ENCODE results near the gene LOXL3.

The LOXL3 gene

DNA sequence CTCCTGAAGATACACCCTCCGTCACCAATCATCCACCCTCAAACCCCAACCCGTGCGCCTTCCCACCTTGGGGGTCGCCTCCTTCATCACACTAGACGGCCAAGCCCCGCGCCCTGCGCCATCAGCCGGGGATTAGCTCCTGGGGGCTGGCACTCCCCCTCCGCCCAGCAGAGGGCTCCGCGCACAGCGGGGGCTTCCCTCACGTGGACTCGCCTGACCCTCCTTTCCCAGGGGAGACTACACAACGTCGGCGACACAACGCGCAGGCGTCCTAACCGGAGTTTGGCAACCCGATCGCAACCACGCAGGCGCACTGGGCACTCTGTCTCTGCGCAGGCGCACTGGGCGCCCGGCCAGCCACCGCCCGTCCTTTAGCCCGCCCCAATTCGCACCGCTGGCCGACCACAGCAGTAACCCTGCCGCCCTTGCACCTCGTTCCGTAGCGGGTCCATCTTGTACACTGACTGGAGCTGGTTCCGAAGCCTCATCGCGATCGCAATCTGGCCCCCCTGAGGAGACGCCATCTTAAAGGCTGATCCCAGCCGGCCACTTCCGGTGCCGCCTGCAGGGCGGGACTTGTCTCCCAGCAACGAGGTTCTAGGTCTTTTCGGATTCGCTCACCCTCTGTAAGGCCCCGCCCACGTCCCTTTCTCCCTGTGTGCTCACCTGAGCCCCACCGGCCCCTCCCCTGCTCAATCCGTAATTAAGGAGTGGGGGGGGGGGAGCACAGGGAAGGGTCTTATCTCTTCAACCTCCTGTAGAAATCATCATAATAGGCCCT lies 46.4 kb downstream of the LOXL3 start, which contains the start of gene PCGF1:
Gene PCGF1, minus strand, starts transcription at position 551 of the 781 bp plus-strand sequence. Its CDS starts 27 bp downstream, at position 524.
- DNase-seq (ENCODE audit: low read depth in 2 of 2) = peak; percentile 95

DNA sequence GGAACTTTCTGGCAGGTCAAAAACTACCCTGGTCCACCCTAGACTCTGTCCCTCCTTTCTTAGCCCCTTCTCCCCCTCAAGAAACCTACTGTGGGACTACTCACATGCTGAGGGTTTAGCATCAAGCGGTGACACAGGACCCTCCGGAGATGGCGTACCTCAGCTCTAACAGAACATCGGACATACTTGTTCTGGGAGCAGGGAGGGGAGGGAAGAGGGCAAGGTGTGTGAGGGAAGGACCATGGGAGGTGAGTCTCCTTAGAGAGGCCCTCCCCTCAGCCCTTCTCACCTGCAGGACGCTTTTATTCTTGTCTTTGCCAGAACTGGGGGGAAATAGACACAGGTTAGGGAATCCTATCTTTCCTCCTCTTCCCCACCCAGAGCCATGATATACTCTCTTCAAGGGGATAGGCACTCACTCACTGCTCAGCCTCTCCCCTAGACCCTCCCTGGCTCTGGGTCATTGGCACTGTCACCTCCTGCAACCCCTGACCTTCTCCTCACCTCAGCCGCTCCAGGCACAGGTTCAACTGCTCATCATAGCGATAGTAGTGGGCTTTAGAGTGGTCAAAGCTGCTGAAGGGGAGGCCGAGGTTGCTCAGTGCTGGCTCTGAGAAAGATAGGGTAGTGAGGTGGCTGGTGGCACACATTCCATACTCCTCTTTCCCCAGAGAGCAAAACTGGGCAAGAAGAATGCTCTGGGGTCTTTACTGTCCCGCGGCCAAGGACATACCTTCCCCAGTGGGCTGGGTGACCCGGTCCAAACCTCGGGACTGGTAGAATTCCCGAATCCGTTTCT lies 48.1 kb downstream of the LOXL3 start:
- no peak for DNase-seq (ENCODE audit: low read depth in 2 of 2)

DNA sequence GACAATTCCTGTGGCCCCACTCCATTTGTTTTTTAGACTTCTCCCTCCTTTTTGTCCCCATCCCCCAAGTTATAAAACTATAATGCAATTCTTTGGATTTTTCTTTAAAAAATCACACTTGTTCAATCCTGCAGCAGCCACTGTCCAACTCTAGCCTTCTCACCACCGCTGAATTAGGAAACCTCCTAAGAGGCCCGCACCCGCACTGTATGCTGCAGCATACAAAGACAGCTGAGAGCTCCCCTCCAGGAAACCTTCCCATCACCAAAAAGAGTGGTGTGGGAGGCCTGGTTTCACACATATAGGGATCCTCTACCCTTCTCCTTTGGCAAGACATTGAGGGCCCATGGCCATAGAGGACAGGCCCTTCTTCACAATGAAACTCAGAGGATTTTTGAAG lies 49.2 kb downstream of the LOXL3 start:
- no peak for DNase-seq (ENCODE audit: low read depth in 2 of 2)

DNA sequence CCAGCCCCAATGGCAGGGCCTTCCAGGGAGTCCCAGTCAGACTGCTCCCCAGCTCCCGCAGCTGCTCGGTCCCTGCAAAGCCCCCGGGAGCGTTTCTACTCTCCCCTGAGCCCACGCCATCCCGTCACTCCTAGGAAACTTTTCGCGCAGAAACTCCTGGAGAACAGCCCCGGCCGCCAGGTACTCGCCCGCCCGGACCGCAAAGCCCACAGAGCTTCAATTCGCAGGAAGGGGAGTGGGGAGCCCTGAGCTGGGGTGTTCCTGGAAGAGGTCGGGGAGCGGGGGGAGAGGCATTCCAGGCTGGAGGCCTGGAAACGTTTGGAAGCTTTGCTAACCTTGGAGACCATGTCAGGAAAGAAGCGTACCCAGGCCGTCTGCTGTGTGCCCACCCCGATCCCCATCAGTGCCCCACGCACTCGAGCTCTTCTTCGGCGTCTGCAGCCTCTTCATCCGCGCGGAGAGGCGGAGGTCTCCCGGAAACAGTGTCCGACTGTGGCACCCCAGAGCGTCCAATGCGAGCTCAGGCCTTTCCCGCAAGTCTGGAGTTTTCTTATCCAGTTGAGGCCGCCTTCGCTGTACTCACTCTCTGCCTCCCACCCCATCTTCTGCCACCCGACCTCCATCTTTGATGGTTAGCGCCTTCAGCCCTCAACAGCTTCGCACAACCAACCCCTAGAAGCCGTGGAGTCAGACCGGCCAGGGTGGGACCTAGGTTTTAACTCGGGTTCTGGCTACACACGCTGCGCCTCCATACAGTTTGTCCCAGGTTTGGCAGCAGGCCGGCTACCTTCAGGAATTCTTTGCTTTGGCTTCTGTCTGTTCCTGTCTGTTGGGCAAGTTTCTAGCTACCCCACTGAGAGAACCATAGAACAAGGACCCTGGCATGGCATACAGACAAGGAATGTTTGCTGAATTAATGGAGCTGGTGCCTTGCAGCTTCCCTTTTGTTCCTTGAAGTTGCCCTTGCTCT lies 50.0 kb downstream of the LOXL3 start:
- no peak for DNase-seq (ENCODE audit: low read depth in 2 of 2)

DNA sequence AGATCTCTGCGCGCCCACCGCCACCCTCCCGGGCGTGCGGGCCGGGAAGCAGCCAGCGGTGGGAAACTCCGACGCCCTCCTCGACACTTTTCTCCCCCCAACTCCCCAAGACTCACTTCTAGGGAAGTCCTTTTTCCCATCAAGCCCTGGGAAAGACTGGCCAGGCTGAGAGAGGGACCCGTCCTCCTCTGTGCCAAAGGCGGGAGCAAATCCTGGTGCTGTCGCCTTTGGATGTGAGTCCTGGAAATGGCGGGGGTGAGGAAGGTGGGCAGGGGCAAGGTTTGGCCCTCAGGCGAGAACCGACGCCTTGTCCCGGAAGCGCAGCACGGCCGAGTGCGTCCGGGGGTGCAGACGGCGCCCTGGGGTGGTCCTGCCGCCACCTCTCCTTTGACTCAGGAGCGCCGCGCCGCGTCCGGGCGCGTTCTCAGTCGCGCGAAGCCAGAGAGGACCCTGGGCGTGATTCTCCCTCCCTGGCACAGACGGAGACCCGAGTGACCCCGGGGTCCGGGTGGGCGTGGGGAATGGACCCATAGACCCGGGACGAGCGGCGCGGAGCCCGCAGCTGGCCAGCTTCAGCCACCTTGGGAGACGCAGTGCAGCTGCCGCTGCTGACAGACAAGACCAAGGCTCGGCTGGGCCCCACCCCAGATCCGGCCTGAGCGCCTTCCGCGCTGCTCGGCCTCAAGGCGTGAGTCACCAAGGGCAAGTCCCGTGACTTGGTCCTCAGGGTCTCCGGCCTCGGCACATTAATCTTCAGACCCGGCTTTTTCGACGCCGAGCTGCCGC lies 50.8 kb downstream of the LOXL3 start:
- DNase-seq (ENCODE audit: low read depth in 2 of 2) = no peak

DNA sequence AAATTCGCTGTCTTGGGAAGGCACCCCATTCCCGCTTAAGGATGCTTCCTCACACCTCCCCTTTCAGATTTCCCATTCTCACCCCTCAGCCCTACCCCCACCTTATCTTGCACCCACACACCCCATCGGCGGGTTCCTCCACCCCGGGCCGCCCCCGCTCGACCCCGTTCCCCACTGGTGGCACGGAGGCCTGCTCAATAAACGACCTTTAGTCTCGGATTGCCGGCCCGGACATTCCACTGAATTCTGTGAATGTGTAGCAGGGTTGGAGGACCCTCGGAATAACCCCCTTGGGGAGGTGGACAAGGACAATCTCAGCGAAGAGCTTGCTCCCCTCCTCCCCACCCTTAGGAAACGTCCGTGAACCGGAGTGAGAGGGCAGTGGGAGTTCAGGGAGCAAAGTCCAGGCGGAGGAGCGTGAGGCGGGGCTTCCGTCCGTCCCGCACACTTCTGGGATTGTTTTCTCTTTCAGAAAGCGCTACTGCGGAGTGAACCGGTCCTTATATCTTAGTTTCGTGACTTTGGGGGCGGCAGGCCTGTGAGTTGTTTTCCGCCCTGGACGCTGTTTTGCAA lies 51.5 kb downstream of the LOXL3 start:
- DNase-seq (ENCODE audit: low read depth in 2 of 2) = no peak

DNA sequence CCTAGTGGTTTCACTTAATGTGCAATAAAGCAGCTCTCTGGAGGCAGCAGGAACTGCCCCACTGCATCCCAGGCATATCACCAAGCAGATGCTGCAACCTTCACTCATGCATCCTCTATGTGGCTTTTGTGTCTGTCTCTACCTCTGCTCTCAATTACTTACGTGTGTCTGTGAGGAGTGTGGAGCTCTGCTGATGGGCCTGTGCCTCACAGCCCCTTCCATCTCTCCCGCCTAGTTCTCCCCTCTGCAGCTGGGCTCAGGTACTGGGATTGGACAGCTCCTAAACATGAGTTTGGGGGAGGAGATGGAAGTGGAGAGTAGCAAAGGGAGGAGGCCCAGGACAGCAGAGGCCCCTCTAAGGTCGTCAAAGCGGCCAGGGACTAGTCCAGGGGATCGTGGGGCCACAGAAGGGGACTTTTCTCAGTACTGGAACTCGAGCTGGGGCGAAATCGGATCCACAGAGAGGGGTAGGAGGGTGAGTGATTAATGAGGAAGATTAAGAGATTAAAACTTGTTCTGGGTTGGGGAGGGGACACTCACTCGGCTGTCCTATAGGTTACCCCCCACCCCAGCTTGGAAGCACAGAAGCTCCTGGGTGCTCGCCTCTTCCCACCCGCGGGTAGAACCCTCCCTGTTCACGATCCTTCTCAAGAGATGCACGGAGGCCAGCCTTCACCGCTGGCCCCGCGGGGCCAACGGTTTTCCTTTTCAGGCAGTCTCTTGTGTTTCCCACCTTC lies 52.2 kb downstream of the LOXL3 start:
- DNase-seq (ENCODE audit: low read depth in 2 of 2) = no peak

DNA sequence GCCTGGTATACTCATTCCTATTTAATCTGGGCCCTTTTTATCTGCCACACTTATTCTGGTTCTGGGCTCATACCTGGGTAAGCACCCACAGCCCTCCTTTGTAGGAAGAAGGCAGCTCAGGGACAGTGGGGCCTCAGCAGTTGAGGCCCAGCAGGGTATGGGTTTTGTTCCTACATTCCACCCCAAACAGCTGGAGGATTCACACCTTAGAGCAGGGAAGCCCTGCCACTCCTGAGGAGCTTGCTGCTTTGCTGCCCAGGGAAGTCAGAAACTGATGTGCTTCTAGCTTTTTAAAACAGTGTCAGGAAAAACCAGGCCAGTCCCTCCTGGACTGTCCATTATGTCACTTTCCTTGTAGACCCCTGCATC lies 53.2 kb downstream of the LOXL3 start:
- no peak for DNase-seq (ENCODE audit: low read depth in 2 of 2)

DNA sequence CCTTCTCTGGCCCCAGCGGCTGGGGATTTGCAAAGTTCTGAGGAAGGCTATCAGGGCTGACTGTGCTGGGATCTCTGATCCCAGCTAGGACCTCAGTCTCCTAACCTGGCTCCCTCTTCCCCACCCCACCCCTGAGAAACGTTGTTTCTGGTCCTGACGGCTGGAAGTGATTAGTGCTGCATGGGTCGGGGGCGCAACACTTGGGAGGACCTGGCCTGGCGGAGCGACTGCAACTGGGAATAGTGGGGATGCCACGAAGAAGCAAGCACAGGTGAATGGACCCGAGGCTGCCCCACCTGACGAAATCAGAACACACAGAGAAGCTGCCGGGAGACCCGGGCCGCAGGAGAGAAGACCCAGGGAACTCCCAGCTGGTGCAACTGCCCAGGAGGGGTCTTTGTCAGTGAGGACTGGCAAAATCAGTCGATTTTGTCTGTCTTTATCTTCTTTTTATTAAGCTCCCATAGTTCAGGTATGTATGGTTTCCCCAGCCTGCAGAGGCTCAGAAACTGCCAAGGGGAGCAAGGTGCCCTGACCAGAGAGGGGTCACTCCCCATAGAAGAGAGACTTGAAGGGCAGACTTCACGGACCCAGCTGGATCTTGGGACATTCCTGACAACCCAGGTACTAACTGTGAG lies 53.7 kb downstream of the LOXL3 start:
- no peak for DNase-seq (ENCODE audit: low read depth in 2 of 2)

DNA sequence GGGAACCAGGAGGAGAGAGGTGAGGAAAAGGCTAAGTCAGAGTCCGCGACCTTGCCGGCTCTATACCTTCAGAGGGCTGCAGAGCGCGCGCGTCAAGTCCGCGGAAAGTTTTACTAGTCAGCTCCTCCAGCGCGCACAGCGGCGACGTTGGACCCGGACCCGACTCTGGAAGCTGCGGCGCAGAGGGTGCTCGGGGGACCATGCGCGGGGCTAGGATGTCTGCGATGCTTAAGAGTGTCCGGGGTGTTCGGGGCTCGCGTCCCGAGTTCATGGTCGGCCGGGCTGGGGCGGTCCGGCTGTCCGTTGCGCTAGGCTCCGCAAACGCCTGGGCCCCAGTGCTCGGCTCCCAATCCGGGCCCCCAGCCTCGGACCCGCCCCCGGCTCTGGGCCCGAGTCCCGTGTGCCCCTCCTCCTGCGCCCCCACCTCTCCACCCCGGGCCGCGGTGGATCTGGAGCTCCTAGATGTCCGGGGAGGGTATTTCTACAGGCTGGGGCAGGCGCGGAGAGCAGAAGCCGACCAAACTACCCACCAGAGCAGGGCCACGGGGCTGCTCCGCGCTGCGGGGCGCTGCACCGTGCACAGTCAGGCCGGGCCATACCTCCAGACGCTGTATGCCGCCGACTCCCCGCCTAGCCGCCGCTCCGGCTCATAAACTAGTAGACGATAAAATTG lies 54.3 kb downstream of the LOXL3 start, which contains the start of gene LBX2:
Gene LBX2, minus strand, starts transcription at position 337 of the 673 bp plus-strand sequence. Its CDS starts 66 bp downstream, at position 271.
- no peak for DNase-seq (ENCODE audit: low read depth in 2 of 2)

DNA sequence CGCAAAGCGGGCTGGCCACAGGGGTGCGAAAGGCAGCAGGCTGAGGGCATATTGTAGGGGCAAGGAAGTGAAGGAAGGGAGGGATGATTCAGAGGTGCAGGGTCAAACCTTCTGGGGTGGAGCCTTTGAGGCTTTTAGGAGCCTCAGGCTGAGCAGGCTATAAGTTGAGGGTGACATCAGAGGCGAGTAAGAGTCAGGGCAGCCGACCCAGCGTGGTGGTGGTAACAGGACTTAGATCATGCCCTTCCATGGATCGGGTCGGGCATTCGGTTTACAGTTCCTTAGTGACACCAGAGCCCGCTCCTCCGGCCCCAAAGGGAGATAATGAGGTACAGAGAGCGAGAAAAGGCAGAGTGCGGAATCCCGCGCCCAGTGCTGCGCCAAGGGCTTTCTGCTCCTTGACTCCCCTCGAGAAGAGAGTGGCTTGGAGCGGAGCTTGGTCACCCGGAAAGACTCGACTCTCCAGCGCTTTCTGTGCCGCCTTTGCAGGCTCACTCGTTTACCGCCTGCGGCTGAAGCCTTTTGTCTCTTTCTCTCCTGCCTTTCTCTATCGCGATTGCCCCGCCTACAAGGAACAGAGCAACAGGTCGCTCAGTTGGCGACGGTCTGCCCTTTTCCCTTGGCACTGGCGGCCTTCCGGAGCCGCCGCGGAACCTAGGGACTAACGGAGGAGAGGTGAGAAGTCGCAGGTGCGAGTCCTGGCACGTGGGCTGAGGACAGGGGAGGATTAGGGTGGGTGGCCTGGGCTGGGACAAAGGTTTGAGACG lies 55.1 kb downstream of the LOXL3 start:
- DNase-seq (ENCODE audit: low read depth in 2 of 2) = no peak

DNA sequence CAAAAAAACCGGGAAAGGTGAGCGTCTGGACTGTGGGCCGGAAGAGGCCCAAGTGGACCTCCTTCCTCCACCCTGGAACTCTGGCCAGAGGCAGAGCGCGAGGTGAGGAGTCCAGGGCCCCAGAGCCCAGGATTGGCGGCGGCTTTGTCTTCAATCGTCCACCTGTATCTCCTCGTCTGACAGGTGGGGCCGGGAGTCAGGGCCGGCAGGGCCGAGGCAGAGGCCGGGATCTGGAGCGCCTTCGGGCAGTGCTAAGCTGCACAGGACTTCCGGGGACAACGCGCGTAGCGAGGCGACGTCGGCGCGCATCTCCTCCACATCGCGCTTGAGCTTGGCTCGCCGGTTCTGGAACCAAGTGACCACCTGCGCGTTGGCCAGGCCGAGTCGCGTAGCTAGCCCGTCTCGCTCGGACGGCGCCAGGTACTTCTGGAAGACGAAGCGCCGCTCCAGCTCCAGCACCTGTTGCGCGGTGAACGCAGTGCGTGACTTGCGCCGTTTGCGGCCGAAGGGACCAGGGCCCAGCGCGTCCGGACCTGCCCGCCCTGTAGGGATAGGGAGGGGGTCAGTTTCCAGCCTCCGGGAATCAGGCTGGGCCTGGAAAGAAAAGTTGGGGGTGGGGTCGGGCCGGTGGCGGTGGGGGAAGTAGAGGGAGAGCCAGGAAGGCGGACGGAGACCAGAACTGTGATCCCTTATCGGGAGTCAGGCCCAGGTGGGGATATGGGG lies 55.8 kb downstream of the LOXL3 start:
- DNase-seq (ENCODE audit: low read depth in 2 of 2) = no peak

DNA sequence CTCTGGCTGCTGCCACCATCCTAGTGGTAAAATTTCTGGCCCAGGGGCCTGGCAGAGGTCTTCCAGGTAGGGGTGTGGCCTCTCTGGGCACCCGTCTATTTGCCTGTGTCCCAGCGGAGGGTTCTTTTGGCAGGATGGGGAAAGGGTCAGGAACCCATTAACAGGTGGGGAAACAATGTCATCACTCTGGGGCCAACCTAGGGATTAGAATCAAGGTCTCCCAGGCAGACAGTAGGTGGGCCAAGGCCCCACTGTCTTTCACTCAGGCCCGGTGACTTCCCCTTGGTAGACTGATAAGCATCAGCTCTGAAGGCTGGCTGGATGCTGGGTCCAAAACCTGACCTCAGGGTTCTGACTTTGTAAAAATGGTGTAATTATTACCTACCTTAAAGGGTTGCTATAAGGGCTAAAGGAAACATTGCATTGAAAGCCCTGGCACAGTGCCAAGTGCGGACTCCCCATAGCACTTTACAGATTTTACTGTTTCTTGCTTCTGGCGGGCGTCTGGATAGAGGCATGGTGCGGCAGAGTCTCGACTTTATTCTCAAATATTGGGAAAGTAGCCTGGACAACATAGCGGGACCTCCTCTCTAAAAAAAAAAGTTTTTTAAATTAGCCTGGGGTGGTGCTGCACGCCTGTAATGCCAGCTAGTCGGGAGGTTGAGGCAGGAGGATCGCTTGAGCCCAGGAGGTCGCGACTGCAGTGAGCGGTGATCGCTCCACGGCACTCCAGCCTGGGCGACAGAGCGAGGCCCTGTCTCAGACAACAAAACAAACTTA lies 56.6 kb downstream of the LOXL3 start:
- no peak for DNase-seq (ENCODE audit: low read depth in 2 of 2)

DNA sequence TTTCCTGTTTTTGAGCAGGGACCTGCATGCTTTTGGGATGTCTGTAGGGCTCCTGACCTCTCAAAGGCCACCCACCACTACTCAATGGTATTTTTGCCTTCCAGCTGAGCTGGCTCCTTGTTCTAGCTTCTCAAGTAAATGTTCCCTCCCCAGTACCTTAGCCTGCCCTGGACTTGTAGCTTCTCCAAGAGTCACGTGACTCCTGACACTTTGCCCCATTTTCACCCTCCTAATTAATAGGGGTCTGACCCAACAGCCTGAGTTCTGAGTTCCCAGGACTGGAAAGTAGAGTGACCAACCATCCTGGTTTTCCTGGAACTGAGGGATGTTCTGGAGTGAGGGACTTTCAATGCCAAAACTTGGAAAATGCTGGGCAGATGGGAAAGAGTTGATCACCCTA lies 58.3 kb downstream of the LOXL3 start:
- DNase-seq (ENCODE audit: low read depth in 2 of 2) = no peak

DNA sequence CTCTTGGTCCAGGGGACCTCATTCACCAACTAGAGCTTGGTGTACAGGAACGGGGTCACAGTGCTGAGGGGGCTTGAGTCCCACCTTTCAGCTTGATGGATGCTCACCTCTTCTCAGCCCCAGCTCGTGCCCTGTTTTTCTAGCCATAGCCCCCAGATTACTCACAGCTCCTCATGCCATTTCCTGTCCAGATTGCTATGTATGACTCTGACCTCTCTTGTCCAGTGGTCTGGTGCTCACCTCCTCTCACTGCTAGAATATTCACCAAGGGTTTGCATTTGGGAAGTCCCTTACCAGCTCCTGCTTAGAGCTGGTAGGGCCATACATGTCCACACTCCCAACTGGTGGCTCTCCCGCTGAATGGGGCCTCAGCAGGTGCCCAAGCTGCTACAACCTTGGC lies 60.2 kb downstream of the LOXL3 start:
- no peak for DNase-seq (ENCODE audit: low read depth in 2 of 2)

DNA sequence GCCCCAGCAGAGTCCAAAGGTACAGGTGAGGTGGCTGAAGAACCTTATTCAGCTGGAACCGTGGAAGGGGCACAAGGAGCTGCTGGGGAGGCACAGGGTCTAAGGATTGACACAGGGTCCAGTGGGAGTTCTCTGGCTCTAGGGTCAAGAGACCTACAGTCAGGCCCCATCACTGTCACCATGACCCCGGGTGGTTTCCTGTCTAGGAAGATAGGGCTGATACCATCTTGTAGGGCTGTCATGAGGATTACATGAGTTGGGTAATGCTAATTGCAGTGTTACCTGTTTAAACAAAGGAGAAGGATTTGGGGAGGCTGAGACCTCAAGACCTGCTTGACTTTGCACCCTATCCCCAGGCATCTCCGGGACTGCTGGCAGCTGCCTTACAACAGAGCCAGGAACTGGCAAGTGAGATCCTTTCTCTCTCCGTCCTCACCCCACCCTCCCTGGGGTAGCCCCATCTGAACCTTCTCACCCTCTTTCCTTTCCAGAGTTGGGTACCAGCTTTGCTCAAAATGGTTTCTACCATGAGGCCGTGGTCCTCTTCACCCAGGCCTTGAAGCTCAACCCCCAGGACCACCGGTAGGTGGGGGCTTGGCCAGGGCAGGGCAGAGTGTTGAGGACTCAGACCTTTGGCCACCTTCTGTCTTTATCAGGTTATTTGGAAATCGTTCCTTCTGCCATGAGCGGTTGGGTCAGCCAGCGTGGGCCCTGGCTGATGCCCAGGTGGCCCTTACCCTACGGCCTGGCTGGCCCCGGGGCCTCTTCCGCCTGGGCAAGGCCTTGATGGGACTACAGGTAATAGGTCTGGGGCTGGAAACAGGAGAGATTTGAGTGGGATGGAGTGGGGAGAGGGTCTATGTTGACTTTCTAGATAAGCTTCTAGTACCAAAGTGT lies 61.8 kb downstream of the LOXL3 start:
- DNase-seq (ENCODE audit: low read depth in 2 of 2) = no peak

Measured in fibroblast of skin of left biceps (primary cell).